HL-60 (cell line): ENCODE results near the gene SPTBN5.

Experiments used
- CTCF ChIP-seq: IDR thresholded peaks from one replicate; pipeline ENCODE4 v1.5.1; 2011; ENCODE audit warnings: low read length, control low read depth, inconsistent platforms; ENCODE audit not compliant: insufficient read depth
- POLR2AphosphoS5 ChIP-seq: IDR thresholded peaks from 2 replicates; pipeline ENCODE4 v1.6.1; 2012; ENCODE audit warnings: low read depth
- SPI1 ChIP-seq: IDR thresholded peaks from 2 replicates; pipeline ENCODE4 v1.6.1; 2012; ENCODE audit warnings: low read depth, mild to moderate bottlenecking, borderline replicate concordance

- no peak for TF ChIP-seq POLR2AphosphoS5
- no peak for TF ChIP-seq CTCF
- no peak for TF ChIP-seq SPI1
Observed at GRCh38 chr15:41927536-41927935, 33.7 kb upstream of the SPTBN5 start.
